Body of pancreas (tissue), 4 donors: ENCODE measurements around the gene DCLRE1B. TPM values are rescaled to one million over a fixed set of nuclear protein-coding genes. Genes with fewer than 3 reads are reported as not detected.

Experiments
- ATAC-seq: fragments of 150-250 bp; one replicate; pipeline ENCODE4 v1.9.1; 2016
- DNase-seq, 4 donors: peaks; one replicate each; pipeline ENCODE4 v3.0.0-alpha.2; 2019
- H3K27ac ChIP-seq, 4 donors: fragments of 200-600 bp; sonication (generic); 1 replicate in 3 of 4; 2 replicates in 1 of 4; pipeline versions ENCODE4 v1.5.1 to v1.6.1; 2016 to 2019; ENCODE audit warnings: mild to moderate bottlenecking in 1 of 4, mixed read lengths in 1 of 4, moderate library complexity in 1 of 4
- H3K27me3 ChIP-seq, 2 donors: fragments of 200-600 bp; sonication (generic); one replicate each; pipeline ENCODE4 v1.6.0; 2016; ENCODE audit warnings: mild to moderate bottlenecking in 1 of 2
- H3K36me3 ChIP-seq, 2 donors: fragments of 200-600 bp; sonication (generic); replicated peaks in 1 of 2; 2 replicates each; pipeline ENCODE4 v1.5.1; 2016; ENCODE audit warnings: low read depth in 2 of 2; ENCODE audit not compliant: insufficient read depth in 1 of 2
- H3K4me1 ChIP-seq: fragments of 200-600 bp; sonication (generic); one replicate; pipeline ENCODE4 v1.6.0; 2016
- H3K4me3 ChIP-seq, 2 donors: fragments of 200-600 bp; sonication (generic); 1 replicate in 1 of 2; 2 replicates in 1 of 2; pipeline ENCODE4 v1.5.1; 2016 to 2019
- H3K9me3 ChIP-seq, 3 donors: fragments of 200-600 bp; sonication (generic); 1 replicate in 2 of 3; 2 replicates in 1 of 3; pipeline ENCODE4 v1.5.1; 2016
- POLR2A ChIP-seq, 3 donors: fragments of 450-650 bp; IDR thresholded peaks; one replicate each; pipeline ENCODE4 v1.6.1; 2016; ENCODE audit warnings: antibody characterized with exemption in 3 of 3, mild to moderate bottlenecking in 2 of 3
- WGBS, 2 donors: methylation state at CpG; one replicate each; pipeline ENCODE4 v1.1.5; 2017; 5-methylcytosine and 5-hydroxymethylcytosine counted together
- intact Hi-C: fragments of 100-400 bp; cut with DNase I; formaldehyde crosslinking; loops from one replicate; pipeline ENCODE4 v1.15.1; 2023
- total RNA-seq, 2 donors: library from RNA; depleted of rRNA; stranded (reverse); fragments of >200 nt; gene quantifications; one replicate each; pipeline ENCODE4 v1.1.0, GENCODE V29; 2016
- TF ChIP-seq, protein P1 (sequence below), 7 experiments: fragments of 450-650 bp in 4 of 7; fragments of 200-600 bp in 3 of 7; sonication (generic) in 3 of 7; IDR thresholded peaks; one replicate each; pipeline ENCODE4 v1.5.1; 2016 to 2019; ENCODE audit warnings: antibody characterized with exemption in 7 of 7

The DCLRE1B gene
- total RNA-seq, 2 donors from 2014 or later = 1.3 to 2.1 TPM

DNA sequence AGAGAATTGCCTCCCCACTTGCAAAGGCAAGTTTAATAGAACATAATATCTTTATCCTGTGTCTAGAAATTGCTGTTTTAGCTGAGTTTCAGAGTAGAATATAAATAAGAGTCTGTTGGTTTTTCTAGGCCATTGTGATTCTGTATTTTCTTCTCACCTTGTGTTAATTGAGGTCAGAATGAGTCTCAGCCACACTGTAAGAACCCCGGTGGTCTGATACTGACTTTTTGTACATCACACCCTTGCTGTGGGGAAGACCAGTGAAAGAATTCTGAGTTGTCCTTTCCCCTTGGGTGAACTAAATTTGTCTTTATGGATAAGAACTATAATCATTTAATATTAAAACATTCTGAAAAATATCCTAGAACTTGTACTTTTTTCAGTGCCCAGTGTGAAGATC lies 30.8 kb downstream of the DCLRE1B start:
- no peak for DNase-seq
- Histone ChIP-seq H3K27ac (no peak overlapping the region), H3K27me3 (no peaks in the 10 kb centered on the region), H3K9me3 (no peaks in the 10 kb centered on the region), H3K36me3 (no peaks in the 10 kb centered on the region), H3K4me1 (peaks cover 61% of the 10 kb centered on the region), H3K4me3 (no peak overlapping the region)
- 94% methylated on average over 1 of the region's 1 CpG for WGBS, 2 donors
- TF ChIP-seq, protein P1, sequence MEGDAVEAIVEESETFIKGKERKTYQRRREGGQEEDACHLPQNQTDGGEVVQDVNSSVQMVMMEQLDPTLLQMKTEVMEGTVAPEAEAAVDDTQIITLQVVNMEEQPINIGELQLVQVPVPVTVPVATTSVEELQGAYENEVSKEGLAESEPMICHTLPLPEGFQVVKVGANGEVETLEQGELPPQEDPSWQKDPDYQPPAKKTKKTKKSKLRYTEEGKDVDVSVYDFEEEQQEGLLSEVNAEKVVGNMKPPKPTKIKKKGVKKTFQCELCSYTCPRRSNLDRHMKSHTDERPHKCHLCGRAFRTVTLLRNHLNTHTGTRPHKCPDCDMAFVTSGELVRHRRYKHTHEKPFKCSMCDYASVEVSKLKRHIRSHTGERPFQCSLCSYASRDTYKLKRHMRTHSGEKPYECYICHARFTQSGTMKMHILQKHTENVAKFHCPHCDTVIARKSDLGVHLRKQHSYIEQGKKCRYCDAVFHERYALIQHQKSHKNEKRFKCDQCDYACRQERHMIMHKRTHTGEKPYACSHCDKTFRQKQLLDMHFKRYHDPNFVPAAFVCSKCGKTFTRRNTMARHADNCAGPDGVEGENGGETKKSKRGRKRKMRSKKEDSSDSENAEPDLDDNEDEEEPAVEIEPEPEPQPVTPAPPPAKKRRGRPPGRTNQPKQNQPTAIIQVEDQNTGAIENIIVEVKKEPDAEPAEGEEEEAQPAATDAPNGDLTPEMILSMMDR (IDR thresholded peaks at IDR 0.05) = no peak
- TF ChIP-seq POLR2A (IDR thresholded peaks at IDR 0.05) = no peak
- ATAC-seq = no peak
- intact Hi-C loops = no loop called here

DNA sequence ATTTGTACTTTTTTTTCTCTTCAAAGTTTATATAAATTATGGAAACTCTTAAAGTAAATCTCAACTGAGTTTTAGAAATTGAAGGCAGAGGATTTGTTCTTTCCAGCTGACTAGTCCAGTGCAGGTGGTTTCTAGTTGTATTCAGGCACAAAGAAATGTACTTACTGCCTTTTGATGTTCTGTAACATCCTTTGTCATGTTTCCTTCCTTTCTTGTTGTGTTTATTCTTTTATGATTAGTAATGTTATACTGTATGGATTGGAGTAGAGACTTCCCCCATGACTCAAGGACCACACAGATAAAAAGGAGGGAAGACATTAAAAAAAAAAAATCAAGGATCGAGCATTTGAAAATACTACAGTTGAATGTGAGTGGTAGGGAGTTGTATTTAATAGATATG lies 32.0 kb downstream of the DCLRE1B start:
- no peaks in the 10 kb centered on the region for H3K36me3 ChIP-seq
- 88 to 89% methylated on average over 1 of the region's 1 CpG for WGBS, 2 donors
- no peak for ATAC-seq
- H3K9me3 ChIP-seq = no peaks in the 10 kb centered on the region
- no peak for TF ChIP-seq POLR2A (IDR thresholded peaks at IDR 0.05)
- TF ChIP-seq, protein P1 (IDR thresholded peaks at IDR 0.05) = no peak
- no peak for DNase-seq
- H3K27ac ChIP-seq = no peak overlapping the region
- H3K27me3 ChIP-seq = no peaks in the 10 kb centered on the region
- H3K4me1 ChIP-seq = peaks cover 51% of the 10 kb centered on the region
- no peak overlapping the region for H3K4me3 ChIP-seq
- intact Hi-C loops = no loop called here

- Histone ChIP-seq H3K9me3 (no peaks in the 10 kb centered on the region), H3K36me3 (no peaks in the 10 kb centered on the region), H3K4me1 (peaks cover 41% of the 10 kb centered on the region), H3K27ac (no peak overlapping the region), H3K4me3 (no peak overlapping the region), H3K27me3 (no peaks in the 10 kb centered on the region)
- WGBS, 2 donors = 61 to 77% methylated on average over 5 of the region's 5 CpGs
- ATAC-seq = no peak
- no peak for DNase-seq
- TF ChIP-seq POLR2A (IDR thresholded peaks at IDR 0.05) = no peak
- TF ChIP-seq, protein P1 (IDR thresholded peaks at IDR 0.05) = no peak
- intact Hi-C loops = no loop called here
Measured at GRCh38 chr1:113938192-113938591, 33.1 kb downstream of the DCLRE1B start.

GRCh38 chr1:113940365-113941244 lies 35.5 kb downstream of the DCLRE1B start:
- ATAC-seq (no peak), DNase-seq (no peak)
- no peak overlapping the region for H3K27ac ChIP-seq
- TF ChIP-seq, protein P1 (IDR thresholded peaks at IDR 0.05) = no peak
- TF ChIP-seq POLR2A (IDR thresholded peaks at IDR 0.05) = no peak
- no peaks in the 10 kb centered on the region for H3K36me3 ChIP-seq
- no peaks in the 10 kb centered on the region for H3K27me3 ChIP-seq
- H3K4me1 ChIP-seq = peaks cover 26% of the 10 kb centered on the region
- no peaks in the 10 kb centered on the region for H3K9me3 ChIP-seq
- intact Hi-C loops = no loop called here
- H3K4me3 ChIP-seq = no peak overlapping the region
- WGBS, 2 donors = 74 to 91% methylated on average over 15 to 16 of the region's 16 CpGs

- Histone ChIP-seq H3K27me3 (no peaks in the 10 kb centered on the region), H3K27ac (no peak overlapping the region), H3K9me3 (no peaks in the 10 kb centered on the region), H3K4me1 (peaks cover 30% of the 10 kb centered on the region), H3K4me3 (no peak overlapping the region), H3K36me3 (no peaks in the 10 kb centered on the region)
- DNase-seq (peak in 1 of 4 donors; percentile 13), ATAC-seq (no peak)
- 50 to 76% methylated on average over 7 of the region's 7 CpGs for WGBS, 2 donors
- intact Hi-C loops = no loop called here
- TF ChIP-seq POLR2A (IDR thresholded peaks at IDR 0.05) = no peak
- TF ChIP-seq, protein P1 (IDR thresholded peaks at IDR 0.05) = no peak
Measured at GRCh38 chr1:113941245-113941559, 36.1 kb downstream of the DCLRE1B start.
